Activated T-cell treated with anti-CD3 and anti-CD28 coated beads, Interleukin-2, amount 50 U/mL, for 72 hours (primary cell): ENCODE measurements around the gene CRAMP1. TPM values are rescaled to one million over a fixed set of nuclear protein-coding genes. Genes with fewer than 3 reads are reported as not detected.
A peak's percentile ranks its signal among the peaks of the same experiment; 100 is the strongest.

Experiments
- ATAC-seq, 2 donors: fragments of 150-1000 bp; cut with Tn5 transposase; replicated peaks in 1 of 2; 2 replicates each; pipeline ENCODE4 v1.10.0; 2021; ENCODE audit warnings: moderate library complexity in 2 of 2, mild to moderate bottlenecking in 1 of 2
- DNase-seq, 2 donors: peaks; one replicate each; pipeline ENCODE4 v3.0.0; 2021 to 2022; ENCODE audit warnings: mixed read lengths in 1 of 2
- H3K27ac Mint-ChIP-seq: one replicate; pipeline ENCODE4 v1.8.0; 2022; ENCODE audit warnings: mild to moderate bottlenecking, moderate library complexity, mixed read lengths
- H3K27me3 Mint-ChIP-seq: one replicate; pipeline ENCODE4 v1.8.0; 2022; ENCODE audit warnings: low read depth, mixed read lengths
- H3K36me3 Mint-ChIP-seq, 2 donors: one replicate each; pipeline ENCODE4 v1.8.0; 2022; ENCODE audit warnings: mixed read lengths in 2 of 2, mild to moderate bottlenecking in 1 of 2; ENCODE audit not compliant: insufficient read depth in 2 of 2
- H3K4me1 Mint-ChIP-seq: one replicate; pipeline ENCODE4 v1.8.0; 2022; ENCODE audit warnings: low read depth, mixed read lengths
- H3K4me3 Mint-ChIP-seq, 2 donors: one replicate each; pipeline ENCODE4 v1.8.0; 2022; ENCODE audit warnings: mild to moderate bottlenecking in 2 of 2, mixed read lengths in 2 of 2, moderate library complexity in 2 of 2
- H3K9me3 Mint-ChIP-seq, 2 donors: one replicate each; pipeline ENCODE4 v1.8.0; 2022; ENCODE audit warnings: mixed read lengths in 2 of 2
- total RNA-seq, 2 donors: library from RNA; stranded (reverse); gene quantifications; one replicate each; pipeline ENCODE4 v1.2.3, GENCODE V29; 2022

The CRAMP1 gene, protein sequence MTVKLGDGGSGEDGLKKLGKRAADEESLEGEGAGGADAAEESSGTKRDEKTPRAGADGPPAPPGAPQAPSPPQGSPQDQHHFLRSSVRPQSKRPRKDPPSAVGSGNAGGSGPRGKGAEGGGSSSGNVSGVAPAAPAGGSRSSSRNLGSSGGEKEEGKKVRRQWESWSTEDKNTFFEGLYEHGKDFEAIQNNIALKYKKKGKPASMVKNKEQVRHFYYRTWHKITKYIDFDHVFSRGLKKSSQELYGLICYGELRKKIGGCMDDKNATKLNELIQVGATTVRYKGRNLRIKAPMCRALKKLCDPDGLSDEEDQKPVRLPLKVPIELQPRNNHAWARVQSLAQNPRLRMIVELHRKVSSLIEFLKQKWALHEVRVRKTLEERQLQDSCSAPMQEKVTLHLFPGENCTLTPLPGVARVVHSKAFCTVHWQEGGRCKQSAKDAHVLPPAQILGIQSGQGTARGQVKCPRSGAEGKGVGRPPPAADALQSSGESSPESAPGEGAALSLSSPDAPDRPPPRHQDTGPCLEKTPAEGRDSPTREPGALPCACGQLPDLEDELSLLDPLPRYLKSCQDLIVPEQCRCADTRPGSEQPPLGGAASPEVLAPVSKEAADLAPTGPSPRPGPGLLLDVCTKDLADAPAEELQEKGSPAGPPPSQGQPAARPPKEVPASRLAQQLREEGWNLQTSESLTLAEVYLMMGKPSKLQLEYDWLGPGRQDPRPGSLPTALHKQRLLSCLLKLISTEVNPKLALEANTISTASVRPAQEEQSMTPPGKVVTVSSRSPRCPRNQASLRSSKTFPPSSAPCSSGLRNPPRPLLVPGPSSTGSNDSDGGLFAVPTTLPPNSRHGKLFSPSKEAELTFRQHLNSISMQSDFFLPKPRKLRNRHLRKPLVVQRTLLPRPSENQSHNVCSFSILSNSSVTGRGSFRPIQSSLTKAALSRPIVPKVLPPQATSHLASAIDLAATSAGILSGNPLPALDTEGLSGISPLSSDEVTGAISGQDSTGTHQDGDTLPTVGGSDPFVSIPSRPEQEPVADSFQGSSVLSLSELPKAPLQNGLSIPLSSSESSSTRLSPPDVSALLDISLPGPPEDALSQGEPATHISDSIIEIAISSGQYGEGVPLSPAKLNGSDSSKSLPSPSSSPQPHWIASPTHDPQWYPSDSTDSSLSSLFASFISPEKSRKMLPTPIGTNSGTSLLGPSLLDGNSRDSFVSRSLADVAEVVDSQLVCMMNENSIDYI (N-terminal part only)
- total RNA-seq, result 10 to 100 TPM; 28.3 to 30.1 TPM

DNA sequence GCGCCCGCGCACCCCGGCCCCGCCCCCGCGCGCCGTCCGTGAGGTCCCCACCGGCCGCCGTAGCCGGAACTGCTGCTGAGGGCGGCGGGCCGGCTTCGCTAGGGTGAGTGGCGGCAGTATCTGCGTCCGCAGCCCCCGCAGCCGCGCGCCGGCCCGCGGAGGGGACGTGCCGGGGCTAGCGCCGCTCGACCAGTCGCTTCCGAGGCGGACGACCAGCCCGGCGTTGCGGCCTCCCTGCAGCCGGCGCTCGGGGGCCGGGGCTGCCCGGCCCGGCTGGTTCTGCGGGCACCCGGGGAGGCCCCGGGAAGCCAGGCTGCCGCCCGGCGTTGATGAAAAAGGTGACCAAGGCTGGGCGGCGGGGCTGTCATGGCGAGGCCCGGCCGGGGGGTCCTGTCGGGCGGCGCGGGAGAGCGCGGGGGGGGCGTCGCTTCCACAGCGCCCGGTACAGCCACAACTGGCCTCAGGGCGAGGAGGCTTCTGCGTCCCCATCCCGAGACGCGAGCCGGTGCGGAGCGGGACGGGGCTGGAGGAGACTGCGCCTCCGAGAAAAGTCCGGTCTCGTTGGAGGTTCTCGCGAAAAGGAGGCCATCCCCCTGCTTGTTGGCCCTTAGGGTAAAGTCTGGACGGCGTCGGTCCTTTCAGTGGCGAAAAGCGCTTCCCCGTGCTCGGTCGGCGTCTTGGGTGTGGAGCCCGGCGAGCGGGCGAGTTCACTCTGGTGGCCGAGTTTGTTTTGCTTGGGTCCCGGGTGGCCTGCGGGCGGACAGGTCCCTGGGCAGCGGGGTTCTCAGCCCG, at the start of gene CRAMP1:
Gene CRAMP1, plus strand, starts transcription at position 41 of the 792 bp plus-strand sequence. CDS start 2,280 bp downstream, outside the sequence.
- no peaks in the 10 kb centered on the region for H3K27me3 Mint-ChIP-seq
- peak within 1 kb of the TSS; percentile 80 for H3K27ac Mint-ChIP-seq
- H3K4me3 Mint-ChIP-seq, result peak within 1 kb of the TSS; percentile 95 to 97
- ATAC-seq, result peak in 1 of 2 donors; percentile 1
- peak; percentile 28 to 31 for DNase-seq
- peaks cover 2 to 14% of the 10 kb centered on the region in 2 donors for H3K36me3 Mint-ChIP-seq
- peaks cover 40% of the 10 kb centered on the region for H3K4me1 Mint-ChIP-seq
- peaks cover 0 to 3% of the 10 kb centered on the region in 2 donors for H3K9me3 Mint-ChIP-seq

DNA sequence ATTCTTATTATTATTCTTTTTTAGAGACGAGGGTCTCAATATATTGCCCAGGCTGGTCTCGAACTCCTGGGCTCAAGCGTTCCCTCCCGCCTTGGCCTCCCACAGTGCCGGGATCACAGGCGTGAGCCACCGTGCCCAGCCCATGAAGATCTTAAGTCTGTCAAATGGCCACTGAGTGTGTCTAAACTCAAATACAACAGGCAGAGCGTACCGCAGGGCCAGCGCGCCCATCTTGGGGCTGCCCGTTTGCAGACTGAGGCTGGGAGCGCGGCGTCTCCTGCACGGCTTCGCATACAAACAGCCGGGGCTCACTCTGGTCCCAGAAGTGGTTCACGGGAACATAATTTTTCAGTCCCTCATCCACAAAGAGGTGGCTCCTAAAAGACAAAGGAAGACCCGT, 48.4 kb upstream of the CRAMP1 start:
- ATAC-seq, result no peak
- H3K4me3 Mint-ChIP-seq, result no peak overlapping the region
- no peak overlapping the region for H3K27ac Mint-ChIP-seq

DNA sequence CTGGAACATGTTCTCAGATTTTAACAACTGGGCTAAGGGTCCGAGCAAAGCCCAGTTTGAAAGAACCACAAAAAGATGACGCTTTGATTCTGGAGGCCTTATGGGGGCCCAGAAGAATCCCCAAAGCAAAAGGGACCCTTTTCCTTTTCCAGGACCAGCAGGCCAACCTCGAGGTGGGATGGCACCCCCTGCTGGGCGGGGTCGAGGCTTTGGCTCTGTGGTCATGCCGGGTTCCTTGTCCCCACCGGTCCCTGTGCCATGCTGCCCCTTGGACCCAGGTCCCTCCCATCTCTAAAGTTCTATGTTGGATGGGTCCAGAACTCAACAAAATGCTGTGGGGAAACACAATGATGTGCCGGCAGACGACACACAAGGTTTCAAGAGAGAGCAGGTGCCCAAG, 47.8 kb upstream of the CRAMP1 start:
- Mint-ChIP-seq H3K4me3 (no peak overlapping the region), H3K27ac (no peak overlapping the region), H3K9me3 (no peaks in the 10 kb centered on the region), H3K36me3 (no peaks in the 10 kb centered on the region), H3K4me1 (peaks cover 22% of the 10 kb centered on the region), H3K27me3 (no peaks in the 10 kb centered on the region)
- ATAC-seq, result no peak
- DNase-seq, result peak; percentile 20 to 31

More for the DNA sequence above, 48.4 kb upstream of the CRAMP1 start:
- Mint-ChIP-seq H3K9me3 (no peaks in the 10 kb centered on the region), H3K36me3 (no peaks in the 10 kb centered on the region), H3K27me3 (no peaks in the 10 kb centered on the region), H3K4me1 (peaks cover 22% of the 10 kb centered on the region)
- DNase-seq, result no peak

DNA sequence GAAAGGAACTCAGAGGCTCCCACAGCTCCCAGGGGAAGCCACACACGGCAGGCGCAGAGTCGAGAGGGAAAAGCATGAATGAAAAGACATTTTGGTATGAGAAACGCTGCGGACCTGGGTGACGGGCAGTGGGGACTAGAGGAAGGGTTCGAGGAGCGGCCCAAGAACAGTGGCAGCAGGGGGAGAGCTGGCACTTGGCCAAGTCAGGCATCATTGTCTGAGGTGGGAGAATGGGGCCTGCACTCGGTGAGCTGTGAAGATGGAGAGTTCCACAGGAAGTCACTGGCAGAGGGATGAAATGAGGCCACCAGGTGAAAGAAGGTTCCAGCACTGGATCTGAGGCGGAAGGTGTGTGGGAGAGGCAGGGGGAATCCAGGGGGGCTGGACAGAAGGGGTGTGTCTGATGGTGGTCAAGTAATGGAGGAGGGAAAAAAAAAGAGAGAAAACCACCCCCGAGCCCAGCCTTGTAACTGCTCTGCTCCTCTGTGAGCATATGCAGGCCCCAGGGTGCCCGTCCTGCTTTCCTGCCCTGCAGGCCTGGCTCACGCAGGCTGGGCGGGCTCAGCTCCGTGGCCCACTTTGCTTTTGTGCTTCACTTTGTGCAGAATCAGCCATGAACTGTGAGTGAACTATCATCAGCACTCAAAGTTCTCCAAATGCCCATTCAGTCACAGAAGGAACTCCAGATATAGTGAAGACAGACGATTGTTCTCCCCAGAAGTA, 46.9 kb upstream of the CRAMP1 start:
- Mint-ChIP-seq H3K4me3 (no peak overlapping the region), H3K9me3 (no peaks in the 10 kb centered on the region), H3K36me3 (no peaks in the 10 kb centered on the region), H3K4me1 (peaks cover 14% of the 10 kb centered on the region), H3K27me3 (no peaks in the 10 kb centered on the region), H3K27ac (no peak overlapping the region)
- DNase-seq, result no peak
- no peak for ATAC-seq

DNA sequence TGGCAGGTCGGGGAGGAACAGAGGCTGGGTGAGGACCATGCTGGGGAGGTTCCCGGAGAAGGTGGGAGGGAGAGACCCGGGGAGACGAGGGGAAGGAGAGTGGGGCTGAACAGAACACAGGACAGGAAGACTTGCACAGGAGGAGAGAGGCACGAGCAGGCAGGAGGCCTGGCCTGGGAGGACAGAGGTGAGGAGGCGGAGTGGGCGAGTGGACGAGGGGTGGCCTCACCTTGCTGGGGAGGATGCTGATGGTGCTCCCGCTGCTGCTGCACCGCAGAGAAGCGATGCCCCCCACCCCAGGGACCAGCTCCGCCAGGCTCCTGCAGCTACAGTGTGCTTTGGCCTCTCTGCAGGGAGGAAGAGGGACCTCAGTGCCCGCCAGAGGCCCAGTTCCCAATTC, 44.2 kb upstream of the CRAMP1 start:
- no peak overlapping the region for H3K27ac Mint-ChIP-seq

DNA sequence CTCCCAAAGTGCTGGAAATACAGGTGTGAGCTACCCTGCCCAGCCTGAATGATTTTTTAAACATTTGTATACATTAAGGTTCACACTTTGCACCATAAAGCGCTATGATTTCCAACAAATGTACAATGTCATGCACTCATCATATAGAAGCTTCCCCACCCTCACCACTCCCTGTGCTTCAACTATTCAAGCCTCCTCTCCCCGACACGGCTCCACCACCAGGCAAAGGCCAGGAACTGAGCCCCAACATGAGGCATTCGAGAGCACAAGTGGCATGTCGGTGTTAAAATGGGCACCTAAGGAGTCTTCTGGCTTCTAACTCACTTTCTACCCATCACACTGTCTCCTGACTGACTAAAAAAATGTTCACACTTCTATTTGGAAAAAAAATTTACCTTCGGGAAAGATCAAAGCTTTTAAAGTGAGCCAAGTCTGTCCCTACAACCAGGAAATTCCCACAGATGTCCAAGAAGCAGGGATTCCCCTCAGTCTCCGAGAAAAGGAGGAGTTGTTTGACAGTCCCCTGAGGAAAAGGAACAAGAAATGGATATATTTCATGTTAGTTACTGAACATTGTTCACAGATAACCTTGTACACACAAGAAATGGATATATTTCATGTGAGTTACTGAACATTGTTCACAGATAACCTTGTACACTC, 41.0 kb upstream of the CRAMP1 start:
- no peak overlapping the region for H3K4me3 Mint-ChIP-seq
- H3K27ac Mint-ChIP-seq, result no peak overlapping the region

More for the DNA sequence above, 44.2 kb upstream of the CRAMP1 start:
- ATAC-seq (no peak), DNase-seq (no peak)
- H3K4me3 Mint-ChIP-seq, result no peak overlapping the region
- no peaks in the 10 kb centered on the region for H3K9me3 Mint-ChIP-seq
- no peaks in the 10 kb centered on the region for H3K4me1 Mint-ChIP-seq
- no peaks in the 10 kb centered on the region for H3K36me3 Mint-ChIP-seq
- H3K27me3 Mint-ChIP-seq, result no peaks in the 10 kb centered on the region

DNA sequence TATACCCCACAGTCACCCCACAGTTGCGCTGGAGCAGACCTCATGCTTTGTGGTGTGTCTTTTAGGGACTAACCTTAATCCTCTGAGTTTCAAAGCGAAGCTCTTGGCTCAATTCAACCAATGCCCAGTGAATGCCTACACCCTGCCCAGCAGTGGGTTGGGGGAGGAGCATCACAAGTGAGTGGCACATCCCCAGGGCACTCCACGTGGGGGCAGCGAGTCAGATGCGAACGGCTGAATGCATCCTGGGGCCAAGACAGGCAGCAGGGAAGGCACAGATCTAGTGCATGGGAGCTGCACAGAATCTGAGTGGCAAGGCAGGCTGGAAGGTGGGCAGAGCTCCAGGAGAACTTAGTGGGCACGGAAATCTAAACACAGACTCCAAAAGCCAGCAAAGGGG, 39.5 kb upstream of the CRAMP1 start:
- no peak for DNase-seq
- H3K4me1 Mint-ChIP-seq, result no peaks in the 10 kb centered on the region
- peaks cover 0 to 2% of the 10 kb centered on the region in 2 donors for H3K9me3 Mint-ChIP-seq
- no peak for ATAC-seq
- H3K27ac Mint-ChIP-seq, result no peak overlapping the region
- no peaks in the 10 kb centered on the region for H3K36me3 Mint-ChIP-seq
- no peaks in the 10 kb centered on the region for H3K27me3 Mint-ChIP-seq
- H3K4me3 Mint-ChIP-seq, result no peak overlapping the region

More for the DNA sequence above, 41.0 kb upstream of the CRAMP1 start:
- Mint-ChIP-seq H3K27me3 (no peaks in the 10 kb centered on the region), H3K9me3 (peaks cover 0 to 2% of the 10 kb centered on the region in 2 donors), H3K4me1 (no peaks in the 10 kb centered on the region), H3K36me3 (no peaks in the 10 kb centered on the region)
- ATAC-seq, result no peak
- DNase-seq, result no peak

DNA sequence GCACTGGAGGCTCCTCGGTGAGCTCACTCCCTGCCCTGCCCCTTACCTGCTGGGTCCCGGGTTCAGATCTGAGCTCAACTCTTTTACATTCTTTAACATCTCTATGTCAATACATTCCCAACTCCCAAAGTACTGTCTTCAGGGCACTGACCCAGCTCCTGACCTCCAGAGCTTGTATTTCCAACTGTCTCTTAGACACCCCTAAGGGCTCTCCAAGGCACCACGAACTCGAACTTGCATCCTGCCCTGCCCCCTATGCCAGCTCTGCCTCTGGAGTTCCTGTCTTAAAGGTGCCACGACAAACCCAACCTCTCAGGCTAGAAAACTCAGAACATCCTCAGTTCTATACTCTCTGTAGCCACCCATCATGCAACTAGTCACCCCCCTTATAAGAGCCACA, 38.9 kb upstream of the CRAMP1 start:
- Mint-ChIP-seq H3K4me1 (no peaks in the 10 kb centered on the region), H3K27me3 (no peaks in the 10 kb centered on the region), H3K36me3 (no peaks in the 10 kb centered on the region), H3K27ac (no peak overlapping the region), H3K9me3 (peaks cover 0 to 2% of the 10 kb centered on the region in 2 donors), H3K4me3 (no peak overlapping the region)
- DNase-seq (no peak), ATAC-seq (no peak)

DNA sequence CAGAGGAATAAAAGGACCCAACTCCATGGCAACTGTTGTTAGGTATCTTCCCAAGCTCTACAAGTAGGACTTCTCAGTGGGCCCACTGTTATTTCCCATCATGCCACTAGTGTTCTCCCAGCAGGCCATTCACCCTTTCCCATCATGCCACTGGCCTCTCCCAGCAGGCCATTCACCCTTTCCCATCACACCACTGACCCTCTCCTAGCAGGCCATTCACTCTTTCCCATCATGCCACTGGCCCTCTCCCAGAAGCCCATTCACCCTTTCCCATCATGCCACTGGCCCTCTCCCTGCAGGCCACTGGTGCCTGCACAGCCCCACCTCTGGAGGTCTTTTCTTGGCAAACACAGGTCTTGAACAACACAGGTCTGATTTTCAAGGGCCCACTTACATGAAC, 36.6 kb upstream of the CRAMP1 start:
- no peak overlapping the region for H3K27ac Mint-ChIP-seq
- H3K36me3 Mint-ChIP-seq, result no peaks in the 10 kb centered on the region

DNA sequence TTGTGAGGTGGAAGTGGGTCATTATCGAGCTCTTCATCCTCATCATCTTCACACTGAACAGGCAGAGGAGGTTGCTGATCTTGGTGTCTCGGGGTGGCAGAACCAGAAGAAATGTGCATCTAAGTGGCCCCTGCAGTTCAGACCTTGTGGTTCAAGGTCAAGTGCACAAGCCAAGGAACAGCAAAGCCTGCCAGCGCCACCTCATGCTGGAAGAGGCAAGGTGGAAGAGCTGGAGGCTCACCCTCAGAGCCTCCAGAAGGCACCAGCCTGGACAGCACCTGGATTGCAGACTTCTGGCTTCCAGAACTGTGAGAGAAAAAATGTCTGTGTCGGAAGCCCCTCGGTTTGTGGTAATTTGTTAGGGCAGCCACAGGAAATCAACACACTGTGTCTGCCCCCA, 32.9 kb upstream of the CRAMP1 start:
- Mint-ChIP-seq H3K27ac (no peak overlapping the region), H3K4me1 (no peaks in the 10 kb centered on the region), H3K27me3 (no peaks in the 10 kb centered on the region), H3K4me3 (no peak overlapping the region), H3K36me3 (no peaks in the 10 kb centered on the region), H3K9me3 (peaks cover 0 to 2% of the 10 kb centered on the region in 2 donors)
- no peak for DNase-seq
- ATAC-seq, result no peak

More for the DNA sequence above, 36.6 kb upstream of the CRAMP1 start:
- DNase-seq (no peak), ATAC-seq (no peak)
- no peaks in the 10 kb centered on the region for H3K27me3 Mint-ChIP-seq
- peaks cover 0 to 2% of the 10 kb centered on the region in 2 donors for H3K9me3 Mint-ChIP-seq
- no peak overlapping the region for H3K4me3 Mint-ChIP-seq
- no peaks in the 10 kb centered on the region for H3K4me1 Mint-ChIP-seq

DNA sequence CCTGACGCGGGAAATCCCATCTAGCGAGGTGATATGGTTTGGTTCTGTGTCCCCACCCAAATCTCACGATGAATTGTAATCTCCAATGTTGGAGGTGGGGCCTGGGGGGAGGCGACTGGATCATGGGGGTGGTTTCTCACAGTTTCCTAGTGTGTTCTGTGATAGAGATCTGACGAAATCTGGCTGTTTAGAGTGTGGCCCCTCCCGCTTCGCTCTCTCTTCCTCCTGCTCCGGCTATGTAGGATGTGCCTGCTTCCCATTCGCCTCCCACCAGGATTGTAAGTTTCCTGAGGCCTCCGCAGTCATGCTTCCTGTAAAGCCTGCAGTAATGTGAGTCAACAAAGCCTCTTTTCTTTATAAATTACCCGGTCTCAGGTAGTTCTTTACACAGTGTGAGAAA, 31.9 kb upstream of the CRAMP1 start:
- H3K27me3 Mint-ChIP-seq, result no peaks in the 10 kb centered on the region

More for the DNA sequence above, 31.9 kb upstream of the CRAMP1 start:
- DNase-seq, result no peak
- no peak for ATAC-seq
- H3K27ac Mint-ChIP-seq, result no peak overlapping the region
- peaks cover 0 to 2% of the 10 kb centered on the region in 2 donors for H3K9me3 Mint-ChIP-seq
- no peaks in the 10 kb centered on the region for H3K36me3 Mint-ChIP-seq
- H3K4me3 Mint-ChIP-seq, result no peak overlapping the region
- no peaks in the 10 kb centered on the region for H3K4me1 Mint-ChIP-seq
